Dendritic cell treated with granulocyte-macrophage colony-stimulating factor and Interleukin-4, amounts not matched to agents 40 ng/mL and 50 ng/mL, for 4 days (primary cell): Measurements from ENCODE around the gene EMILIN2.

Source experiments
- H3K27ac Mint-ChIP-seq: one replicate; pipeline ENCODE4 v1.8.0; 2022; ENCODE audit warnings: mild to moderate bottlenecking, mixed read lengths
- H3K27me3 Mint-ChIP-seq: one replicate; pipeline ENCODE4 v1.8.0; 2022; ENCODE audit warnings: mild to moderate bottlenecking, mixed read lengths
- H3K36me3 Mint-ChIP-seq: one replicate; pipeline ENCODE4 v1.8.0; 2022; ENCODE audit warnings: low read depth, mixed read lengths
- H3K4me1 Mint-ChIP-seq: one replicate; pipeline ENCODE4 v1.8.0; 2022; ENCODE audit warnings: low read depth, mixed read lengths
- H3K4me3 Mint-ChIP-seq: one replicate; pipeline ENCODE4 v1.8.0; 2022; ENCODE audit warnings: mild to moderate bottlenecking, moderate library complexity, mixed read lengths
- H3K9me3 Mint-ChIP-seq: one replicate; pipeline ENCODE4 v1.8.0; 2022; ENCODE audit warnings: mixed read lengths
- intact Hi-C: fragments of 100-400 bp; cut with micrococcal nuclease; formaldehyde crosslinking; loops from one replicate; pipeline ENCODE4 v1.15.0; 2022

The EMILIN2 gene

DNA sequence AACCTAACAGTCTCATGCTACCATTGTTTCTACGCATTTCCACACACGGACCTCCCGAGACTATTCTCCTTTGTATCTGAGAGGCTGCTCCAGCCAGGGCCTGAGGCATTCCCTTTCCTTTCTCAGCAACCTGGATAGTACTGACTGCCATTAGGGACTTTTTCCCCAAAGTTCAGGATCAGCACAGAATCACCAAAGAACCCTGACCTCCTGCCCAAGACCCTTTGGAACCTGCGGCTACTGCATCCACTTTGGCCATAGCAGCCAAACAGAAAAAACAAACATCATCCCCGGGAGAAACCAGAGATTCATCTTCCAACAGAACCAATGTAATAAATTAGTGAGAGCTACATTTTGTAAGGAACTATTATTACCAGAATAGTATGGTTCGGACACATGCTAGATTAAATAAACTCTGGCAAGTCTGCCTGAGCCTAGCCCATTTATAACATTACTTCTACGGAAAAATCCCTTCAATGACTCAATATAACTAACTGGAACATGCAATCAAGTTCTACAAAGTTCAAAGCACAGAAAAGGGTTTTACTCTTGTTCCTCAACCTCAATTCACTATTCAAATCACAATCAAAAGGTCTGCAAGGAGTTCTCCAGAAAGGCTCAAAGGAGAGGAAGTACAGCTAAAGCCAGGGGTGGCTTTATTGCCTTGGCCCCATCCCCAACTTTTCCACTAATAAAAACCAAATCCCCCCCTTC, 114.3 kb downstream of the EMILIN2 start:
- H3K27me3 Mint-ChIP-seq: no peaks in the 10 kb centered on the region
- peaks cover 50% of the 10 kb centered on the region for H3K4me1 Mint-ChIP-seq
- intact Hi-C loops: no loop called here
- no peaks in the 10 kb centered on the region for H3K9me3 Mint-ChIP-seq
- peak overlapping the region; percentile 76 for H3K27ac Mint-ChIP-seq
- H3K4me3 Mint-ChIP-seq: peak overlapping the region; percentile 69
- peaks cover under 1% of the 10 kb centered on the region for H3K36me3 Mint-ChIP-seq

DNA sequence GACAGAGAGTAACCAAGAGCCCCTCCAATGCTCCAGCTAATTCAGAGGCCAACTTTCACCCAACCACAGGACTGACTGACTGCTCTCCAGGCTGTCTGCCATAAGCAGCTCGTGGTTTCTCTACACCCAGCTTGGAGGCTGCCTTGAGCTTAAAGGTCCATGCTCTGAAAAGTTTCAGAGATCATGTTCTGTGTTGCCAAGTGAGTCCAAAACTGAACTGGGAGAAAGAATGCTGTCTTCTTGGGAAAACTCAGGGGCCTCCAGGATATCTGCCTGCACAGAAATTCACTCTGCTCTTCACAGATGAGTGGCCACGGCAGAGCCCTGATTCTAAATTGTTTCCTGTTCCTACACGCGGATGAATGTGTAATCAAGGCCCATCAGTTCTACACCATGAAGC, 115.0 kb downstream of the EMILIN2 start:
- Mint-ChIP-seq H3K9me3 (no peaks in the 10 kb centered on the region), H3K27ac (peak overlapping the region; percentile 76), H3K27me3 (no peaks in the 10 kb centered on the region), H3K36me3 (no peaks in the 10 kb centered on the region), H3K4me1 (peaks cover 49% of the 10 kb centered on the region), H3K4me3 (no peak overlapping the region)
- intact Hi-C loops: no loop called here

DNA sequence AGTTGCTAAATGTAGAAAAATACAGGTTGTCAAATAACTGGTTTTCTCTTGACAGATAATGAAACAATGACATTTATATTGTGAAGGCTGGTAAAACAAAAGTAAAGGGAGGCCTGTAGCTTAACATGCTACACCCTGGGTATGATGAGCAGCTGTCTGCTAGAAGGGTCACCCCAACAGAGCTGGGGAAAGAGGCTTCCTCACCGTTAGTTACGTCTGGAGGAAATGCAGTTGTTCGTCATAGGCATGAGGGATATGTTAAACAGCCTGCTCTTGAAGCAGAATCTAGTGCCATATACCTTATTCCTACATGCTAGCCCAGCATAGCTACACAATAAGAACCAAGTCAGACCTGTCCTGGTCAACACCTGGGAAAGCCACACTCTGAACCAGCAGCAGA, 116.2 kb downstream of the EMILIN2 start:
- Mint-ChIP-seq H3K4me1 (peaks cover 53% of the 10 kb centered on the region), H3K36me3 (no peaks in the 10 kb centered on the region), H3K4me3 (no peak overlapping the region), H3K27ac (peak overlapping the region; percentile 67), H3K27me3 (no peaks in the 10 kb centered on the region), H3K9me3 (no peaks in the 10 kb centered on the region)
- intact Hi-C loops: no loop called here

DNA sequence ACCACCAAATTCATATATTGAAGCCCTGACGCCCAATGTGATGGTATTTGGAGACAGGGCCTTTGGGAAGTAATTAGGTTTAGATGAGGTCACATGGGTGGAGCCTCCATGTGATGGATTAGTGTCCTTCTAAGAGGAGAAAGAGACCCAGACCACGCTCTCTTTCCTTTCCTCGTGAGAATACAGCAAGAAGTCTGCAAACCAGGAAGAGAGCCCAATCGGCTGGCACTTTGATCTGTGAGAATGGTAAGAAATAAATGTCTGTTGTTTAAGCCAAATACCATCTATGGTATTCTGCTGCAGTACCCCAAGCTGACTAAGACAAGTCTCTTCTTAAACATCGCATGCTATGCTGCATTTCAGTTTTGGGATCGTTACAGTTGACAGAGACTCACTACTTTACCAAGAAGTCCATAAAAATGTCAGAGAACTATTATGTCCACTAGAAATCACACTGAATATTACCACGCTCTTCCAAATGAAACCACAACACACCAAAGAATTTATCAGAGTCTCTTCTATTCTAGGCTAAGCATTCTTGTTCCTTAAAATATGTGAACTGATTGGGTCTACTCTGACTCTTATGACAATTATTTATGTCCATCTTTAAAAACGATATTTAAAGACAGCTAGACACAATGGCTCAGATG, 117.7 kb downstream of the EMILIN2 start:
- H3K27ac Mint-ChIP-seq: peak overlapping the region; percentile 67
- H3K4me3 Mint-ChIP-seq: no peak overlapping the region
- H3K9me3 Mint-ChIP-seq: no peaks in the 10 kb centered on the region
- H3K27me3 Mint-ChIP-seq: no peaks in the 10 kb centered on the region
- peaks cover 67% of the 10 kb centered on the region for H3K4me1 Mint-ChIP-seq
- H3K36me3 Mint-ChIP-seq: no peaks in the 10 kb centered on the region
- intact Hi-C loops: no loop called here
